Retinal pigment epithelial cell (primary cell): ENCODE results near the gene ECE1.

Experiments
- DNase-seq: peaks from one replicate; pipeline ENCODE4 v3.0.0-alpha.2; 2010; ENCODE audit warnings: low read depth
- H3K4me3 ChIP-seq: 2 replicates; pipeline ENCODE4 v1.5.1; 2011; ENCODE audit warnings: mild to moderate bottlenecking, low read length, control low read depth, moderate library complexity
- TF ChIP-seq, protein P1 (sequence below): conservative IDR thresholded peaks from 2 replicates; pipeline ENCODE4 v1.5.1; 2011; ENCODE audit warnings: low read depth, low read length, control low read depth, inconsistent platforms

ECE1 gene

DNA sequence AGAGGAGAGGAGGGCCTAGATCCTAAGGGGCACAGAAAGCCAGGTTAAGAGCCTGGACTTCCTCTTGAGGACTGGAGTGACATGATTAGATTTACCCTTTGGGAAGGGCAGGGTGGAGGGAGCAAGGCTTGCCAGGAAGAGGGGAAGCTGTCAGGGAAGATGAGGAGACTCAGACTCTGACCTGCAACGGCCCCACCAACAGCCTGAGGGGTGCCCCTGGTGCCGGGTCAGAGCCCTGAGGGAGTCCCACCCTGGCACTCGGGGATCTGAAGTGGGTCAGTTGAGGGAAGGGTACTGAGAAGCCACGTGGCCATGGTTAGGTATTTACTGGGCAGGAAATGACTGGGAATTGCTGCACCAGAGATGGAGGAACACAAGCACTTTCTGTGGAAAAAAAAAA, 9.8 kb downstream of the ECE1 start:
- DNase-seq = no peak
- H3K4me3 ChIP-seq = no peak overlapping the region
- TF ChIP-seq, protein P1, sequence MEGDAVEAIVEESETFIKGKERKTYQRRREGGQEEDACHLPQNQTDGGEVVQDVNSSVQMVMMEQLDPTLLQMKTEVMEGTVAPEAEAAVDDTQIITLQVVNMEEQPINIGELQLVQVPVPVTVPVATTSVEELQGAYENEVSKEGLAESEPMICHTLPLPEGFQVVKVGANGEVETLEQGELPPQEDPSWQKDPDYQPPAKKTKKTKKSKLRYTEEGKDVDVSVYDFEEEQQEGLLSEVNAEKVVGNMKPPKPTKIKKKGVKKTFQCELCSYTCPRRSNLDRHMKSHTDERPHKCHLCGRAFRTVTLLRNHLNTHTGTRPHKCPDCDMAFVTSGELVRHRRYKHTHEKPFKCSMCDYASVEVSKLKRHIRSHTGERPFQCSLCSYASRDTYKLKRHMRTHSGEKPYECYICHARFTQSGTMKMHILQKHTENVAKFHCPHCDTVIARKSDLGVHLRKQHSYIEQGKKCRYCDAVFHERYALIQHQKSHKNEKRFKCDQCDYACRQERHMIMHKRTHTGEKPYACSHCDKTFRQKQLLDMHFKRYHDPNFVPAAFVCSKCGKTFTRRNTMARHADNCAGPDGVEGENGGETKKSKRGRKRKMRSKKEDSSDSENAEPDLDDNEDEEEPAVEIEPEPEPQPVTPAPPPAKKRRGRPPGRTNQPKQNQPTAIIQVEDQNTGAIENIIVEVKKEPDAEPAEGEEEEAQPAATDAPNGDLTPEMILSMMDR = no peak

DNA sequence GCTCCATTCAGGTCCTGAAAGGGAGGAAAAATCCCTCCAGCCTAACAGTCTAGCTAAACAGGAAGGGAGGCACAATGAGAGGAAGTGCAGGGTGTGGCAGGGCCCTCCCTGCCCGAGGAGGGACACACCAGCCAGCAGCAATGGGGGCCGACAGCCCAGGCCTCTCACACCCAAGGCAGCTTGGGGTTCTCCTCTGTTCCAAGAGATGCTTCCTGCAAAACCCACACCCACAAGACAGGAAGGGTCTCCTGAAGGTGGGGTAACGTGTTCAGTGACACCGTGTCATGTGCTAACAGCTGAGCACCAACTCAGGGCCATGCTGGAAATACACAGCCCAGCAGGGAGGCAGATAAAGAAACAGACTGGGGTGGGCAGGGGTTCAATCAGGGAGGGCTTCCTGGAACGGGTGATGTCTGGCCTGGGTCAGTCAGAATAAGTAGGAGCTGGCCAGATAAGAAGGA, 10.2 kb downstream of the ECE1 start:
- no peak for DNase-seq
- no peak overlapping the region for H3K4me3 ChIP-seq
- TF ChIP-seq, protein P1 = no peak

DNA sequence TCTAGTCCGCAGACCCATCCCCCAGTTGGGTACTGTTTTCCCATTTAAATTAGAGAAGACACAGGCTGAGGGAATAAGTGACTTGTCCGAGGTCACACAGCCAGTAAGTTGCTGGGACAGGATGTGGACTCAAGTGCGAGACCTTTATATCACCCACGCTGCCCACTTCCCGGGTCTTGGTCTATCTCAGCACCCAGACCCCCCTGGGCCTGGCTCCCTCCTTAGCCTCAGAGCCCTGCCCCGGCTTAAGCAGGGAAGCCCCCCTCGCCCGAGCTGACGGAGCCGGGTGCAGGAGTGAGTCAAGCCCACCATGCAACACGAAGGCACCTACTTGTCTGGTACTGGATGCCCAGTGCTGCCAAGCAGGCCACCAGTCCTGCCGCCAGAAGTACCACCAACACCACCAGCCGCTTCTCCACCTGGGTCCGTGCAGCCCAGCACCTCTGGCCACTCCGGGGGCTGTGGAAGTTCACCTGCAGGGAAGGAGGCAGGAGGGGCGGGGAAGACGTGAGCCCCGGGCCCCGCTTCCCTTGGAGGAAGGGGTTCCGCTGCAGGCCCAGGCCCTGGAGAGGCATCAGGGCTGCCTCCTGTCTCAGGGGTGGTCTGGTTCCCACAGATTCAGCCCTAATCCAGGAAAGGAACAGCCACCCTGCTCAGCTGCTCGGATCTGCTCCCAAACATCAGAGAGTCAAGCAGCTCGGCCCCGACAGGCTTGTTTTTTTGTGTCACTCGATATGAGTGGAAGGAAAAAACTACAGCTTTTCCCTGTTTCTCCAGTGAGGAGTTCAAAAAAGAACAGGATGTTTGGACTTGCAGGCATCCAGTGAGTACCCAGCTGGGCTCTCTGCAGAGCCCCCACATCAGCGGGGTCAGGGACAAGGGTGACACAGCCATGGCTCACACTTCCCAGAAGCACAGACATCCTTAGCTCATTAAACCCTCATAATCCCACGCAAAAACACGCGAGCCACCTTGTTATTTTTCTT, 11.1 kb downstream of the ECE1 start:
- TF ChIP-seq, protein P1 = no peak
- DNase-seq = no peak
- H3K4me3 ChIP-seq = no peak overlapping the region

DNA sequence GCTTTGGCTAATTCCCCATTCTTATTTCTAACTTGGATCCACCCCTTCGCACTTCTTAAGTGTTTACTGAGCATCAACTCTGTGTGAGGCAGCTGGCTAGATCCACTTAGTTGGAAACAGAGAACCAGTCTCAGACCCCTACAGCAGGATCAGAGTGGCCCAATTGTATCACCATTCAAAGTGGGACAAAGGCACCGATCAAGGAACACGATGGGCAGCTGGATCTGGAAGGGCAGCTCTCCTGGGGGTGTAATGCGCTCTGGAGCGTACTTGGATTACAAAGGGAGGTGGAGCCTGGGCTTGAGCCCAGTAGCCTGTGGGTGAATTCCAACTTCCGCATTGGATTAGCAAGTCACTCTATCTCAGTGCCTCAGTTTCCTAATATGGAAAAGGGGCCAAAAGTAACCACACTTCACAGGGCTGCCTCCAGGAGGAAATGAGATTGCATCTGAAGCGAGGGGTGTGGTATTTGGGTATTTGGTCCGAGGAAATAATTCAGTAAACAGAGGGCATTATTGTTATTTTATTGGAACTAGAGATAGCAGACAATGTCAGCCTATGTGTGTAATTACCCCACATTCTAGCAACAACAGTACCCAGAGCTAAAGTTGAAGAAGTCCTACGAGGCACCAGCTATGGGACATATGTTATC, 11.9 kb downstream of the ECE1 start:
- DNase-seq = no peak
- no peak overlapping the region for H3K4me3 ChIP-seq
- TF ChIP-seq, protein P1 = no peak

DNA sequence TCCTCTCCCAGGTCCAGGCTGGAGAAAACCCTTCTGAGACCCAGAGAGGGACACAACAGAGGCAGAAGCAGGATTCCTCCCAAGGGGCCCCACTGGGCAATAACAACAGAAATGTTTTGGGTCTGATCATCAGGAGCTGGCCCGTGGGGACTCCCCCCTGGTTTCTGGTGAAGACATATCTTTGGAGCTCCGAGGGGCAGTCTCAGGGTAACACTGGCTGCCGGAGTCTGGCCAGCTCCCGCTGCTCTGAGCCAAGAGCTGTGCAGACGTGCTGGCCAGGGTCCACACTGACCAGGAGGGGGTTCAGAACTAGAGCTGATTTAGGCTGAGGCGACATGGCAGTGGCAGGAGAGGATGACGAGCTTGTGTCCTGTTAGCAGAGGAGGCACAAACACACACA, 13.1 kb downstream of the ECE1 start:
- DNase-seq = no peak
- H3K4me3 ChIP-seq = no peak overlapping the region
- TF ChIP-seq, protein P1 = no peak

DNA sequence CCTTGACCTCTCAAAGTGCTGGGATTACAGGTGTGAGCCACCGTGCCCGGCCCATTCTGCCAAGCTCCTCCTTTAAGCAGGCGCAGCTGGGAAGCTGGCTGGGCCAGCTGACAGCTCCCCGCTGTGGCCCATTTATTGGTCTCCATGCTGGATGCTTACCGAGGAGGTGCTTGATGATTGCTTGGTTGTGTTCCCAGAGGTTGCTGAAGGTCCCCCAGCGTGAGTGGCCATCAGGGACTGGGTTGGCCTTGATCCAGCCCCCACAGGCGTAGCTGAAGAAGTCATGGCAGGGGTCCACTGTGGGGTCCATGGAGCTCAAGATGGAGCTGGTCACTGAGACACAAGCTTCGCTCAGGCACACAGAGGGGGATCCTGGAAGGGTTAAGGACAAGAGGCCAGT, 17.7 kb downstream of the ECE1 start:
- TF ChIP-seq, protein P1 = no peak
- H3K4me3 ChIP-seq = no peak overlapping the region
- DNase-seq = no peak

DNA sequence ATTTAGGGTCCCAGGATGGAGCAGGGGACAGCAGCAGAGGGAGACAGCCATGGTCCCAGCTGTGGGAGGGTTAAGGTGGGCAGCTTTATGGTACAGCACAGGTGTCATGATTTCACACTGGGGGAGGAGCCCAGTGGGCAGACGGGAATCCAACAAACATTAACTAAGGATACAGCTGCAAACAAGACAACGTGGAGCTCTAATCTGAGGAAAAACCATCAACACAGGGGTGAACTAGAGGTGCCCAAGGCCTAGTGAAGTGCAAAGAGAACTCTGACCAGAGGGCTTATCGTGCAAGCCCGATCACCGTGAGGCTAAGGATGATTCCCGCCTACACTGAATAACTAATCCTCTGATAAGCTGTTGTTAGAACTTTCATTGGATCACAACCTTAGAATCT, 18.7 kb downstream of the ECE1 start:
- TF ChIP-seq, protein P1 = no peak
- DNase-seq = no peak
- H3K4me3 ChIP-seq = no peak overlapping the region
